ENCODE data around the gene TULP4. TPM values are rescaled to one million over a fixed set of nuclear protein-coding genes. Genes with fewer than 3 reads are reported as not detected.

TULP4 gene
- polyA plus RNA-seq, 1 donor (not counting 4 experiments of a cell fraction or from before 2014, with no cell fraction given), result 13.1 TPM

DNA sequence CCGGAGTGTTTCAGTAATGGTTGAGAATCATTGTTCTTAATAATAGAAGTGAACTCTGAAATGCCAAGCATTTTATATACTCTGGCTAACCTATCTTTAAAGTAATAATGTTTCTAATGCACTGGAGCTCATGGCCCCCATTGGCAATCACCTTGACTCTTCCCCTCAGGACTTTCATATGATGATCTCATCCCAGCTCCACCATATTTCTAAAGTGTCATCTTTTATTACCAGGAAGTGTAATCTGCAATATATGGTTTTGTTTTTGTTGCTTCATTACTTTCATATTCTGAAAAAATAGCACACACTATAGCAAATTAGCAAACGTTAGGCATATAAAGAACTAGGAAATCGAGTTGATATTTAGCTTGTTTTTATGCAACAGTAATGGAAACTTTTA lies 60.3 kb downstream of the TULP4 start:
- Histone ChIP-seq H3K27me3 (ENCODE audit: control insufficient read depth, extremely low read depth, insufficient read depth, low read length) (no peaks in the 10 kb centered on the region), H3K9ac (ENCODE audit: control insufficient read depth, extremely low read depth, insufficient read depth, low read length) (no peak overlapping the region), H3K4me3 (ENCODE audit: control insufficient read depth in 2 of 3, extremely low read depth in 1 of 3, insufficient read depth in 2 of 3, low read depth in 1 of 3, low read length in 3 of 3) (no peak overlapping the region), H3K79me2 (ENCODE audit: control insufficient read depth, insufficient read depth, low read length) (no peaks in the 10 kb centered on the region), H3K36me3 (ENCODE audit: control insufficient read depth in 2 of 2, extremely low read depth in 1 of 2, insufficient read depth in 2 of 2, low read length in 2 of 2) (no peaks in the 10 kb centered on the region), H3K4me2 (ENCODE audit: control insufficient read depth, extremely low read depth, insufficient read depth, low read depth, low read length) (no peak overlapping the region), H3K9me1 (ENCODE audit: control insufficient read depth, extremely low read depth, insufficient read depth, low read length) (peaks cover 3% of the 10 kb centered on the region), H3K9me3 (ENCODE audit: control insufficient read depth, low read depth, low read length) (no peaks in the 10 kb centered on the region), H3K4me1 (ENCODE audit: control insufficient read depth, extremely low read depth, insufficient read depth, low read length) (peaks cover 27% of the 10 kb centered on the region), H3K27ac (ENCODE audit: control insufficient read depth, insufficient read depth, low read length) (no peak overlapping the region), H4K20me1 (ENCODE audit: control insufficient read depth, extremely low read depth, insufficient read depth, low read length) (no peaks in the 10 kb centered on the region), H2AFZ (ENCODE audit: control insufficient read depth, low read length) (no peak overlapping the region)
- TF ChIP-seq, protein P1, sequence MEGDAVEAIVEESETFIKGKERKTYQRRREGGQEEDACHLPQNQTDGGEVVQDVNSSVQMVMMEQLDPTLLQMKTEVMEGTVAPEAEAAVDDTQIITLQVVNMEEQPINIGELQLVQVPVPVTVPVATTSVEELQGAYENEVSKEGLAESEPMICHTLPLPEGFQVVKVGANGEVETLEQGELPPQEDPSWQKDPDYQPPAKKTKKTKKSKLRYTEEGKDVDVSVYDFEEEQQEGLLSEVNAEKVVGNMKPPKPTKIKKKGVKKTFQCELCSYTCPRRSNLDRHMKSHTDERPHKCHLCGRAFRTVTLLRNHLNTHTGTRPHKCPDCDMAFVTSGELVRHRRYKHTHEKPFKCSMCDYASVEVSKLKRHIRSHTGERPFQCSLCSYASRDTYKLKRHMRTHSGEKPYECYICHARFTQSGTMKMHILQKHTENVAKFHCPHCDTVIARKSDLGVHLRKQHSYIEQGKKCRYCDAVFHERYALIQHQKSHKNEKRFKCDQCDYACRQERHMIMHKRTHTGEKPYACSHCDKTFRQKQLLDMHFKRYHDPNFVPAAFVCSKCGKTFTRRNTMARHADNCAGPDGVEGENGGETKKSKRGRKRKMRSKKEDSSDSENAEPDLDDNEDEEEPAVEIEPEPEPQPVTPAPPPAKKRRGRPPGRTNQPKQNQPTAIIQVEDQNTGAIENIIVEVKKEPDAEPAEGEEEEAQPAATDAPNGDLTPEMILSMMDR (optimal IDR thresholded peaks at IDR 0.05 in 1 of 3, IDR thresholded peaks at IDR 0.05 in 1 of 3, conservative IDR thresholded peaks at IDR 0.05 in 1 of 3; ENCODE audit: extremely low read depth in 1 of 3, insufficient read depth in 2 of 3, low read length in 3 of 3), result no peak
- TF ChIP-seq EZH2 (IDR thresholded peaks at IDR 0.05; ENCODE audit: low read length), result no peak
- dilution Hi-C loops (cut with MboI; ENCODE audit: extremely low pct_ligation_motif_present, low sequenced_read_pairs), result no loop called here
- FAIRE-seq (peak; percentile 17), DNase-seq (ENCODE audit: low read depth, low spot score) (no peak)

DNA sequence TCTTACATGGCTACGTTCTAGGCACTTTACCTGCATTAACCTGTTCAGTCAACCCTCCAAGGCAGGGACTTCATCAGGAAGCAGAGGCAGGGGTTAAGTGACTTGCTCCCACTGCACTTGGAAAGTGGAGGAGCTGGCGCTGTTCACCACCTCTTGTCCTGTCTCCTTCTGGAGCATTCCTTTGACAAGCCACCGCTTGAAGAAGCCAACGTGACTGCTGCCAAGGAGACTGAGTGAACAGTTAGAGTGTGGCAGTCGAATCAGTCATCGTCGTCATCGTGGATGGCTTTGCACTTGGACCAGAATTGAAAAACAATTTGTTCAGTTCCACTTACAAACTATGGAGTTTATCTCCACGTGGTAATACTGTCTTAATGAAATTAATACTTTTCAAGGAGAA lies 60.9 kb downstream of the TULP4 start:
- Histone ChIP-seq H3K4me3 (ENCODE audit: control insufficient read depth in 2 of 3, extremely low read depth in 1 of 3, insufficient read depth in 2 of 3, low read depth in 1 of 3, low read length in 3 of 3) (no peak overlapping the region), H4K20me1 (ENCODE audit: control insufficient read depth, extremely low read depth, insufficient read depth, low read length) (no peaks in the 10 kb centered on the region), H2AFZ (ENCODE audit: control insufficient read depth, low read length) (no peak overlapping the region), H3K4me2 (ENCODE audit: control insufficient read depth, extremely low read depth, insufficient read depth, low read depth, low read length) (peak overlapping the region; percentile 4), H3K9me3 (ENCODE audit: control insufficient read depth, low read depth, low read length) (no peaks in the 10 kb centered on the region), H3K4me1 (ENCODE audit: control insufficient read depth, extremely low read depth, insufficient read depth, low read length) (peaks cover 34% of the 10 kb centered on the region), H3K27me3 (ENCODE audit: control insufficient read depth, extremely low read depth, insufficient read depth, low read length) (no peaks in the 10 kb centered on the region), H3K9me1 (ENCODE audit: control insufficient read depth, extremely low read depth, insufficient read depth, low read length) (peaks cover 3% of the 10 kb centered on the region), H3K27ac (ENCODE audit: control insufficient read depth, insufficient read depth, low read length) (no peak overlapping the region), H3K36me3 (ENCODE audit: control insufficient read depth in 2 of 2, extremely low read depth in 1 of 2, insufficient read depth in 2 of 2, low read length in 2 of 2) (no peaks in the 10 kb centered on the region), H3K79me2 (ENCODE audit: control insufficient read depth, insufficient read depth, low read length) (no peaks in the 10 kb centered on the region), H3K9ac (ENCODE audit: control insufficient read depth, extremely low read depth, insufficient read depth, low read length) (no peak overlapping the region)
- TF ChIP-seq EZH2 (IDR thresholded peaks at IDR 0.05; ENCODE audit: low read length), result no peak
- TF ChIP-seq, protein P1 (optimal IDR thresholded peaks at IDR 0.05 in 1 of 3, IDR thresholded peaks at IDR 0.05 in 1 of 3, conservative IDR thresholded peaks at IDR 0.05 in 1 of 3; ENCODE audit: extremely low read depth in 1 of 3, insufficient read depth in 2 of 3, low read length in 3 of 3), result peak in 2 of 3 experiments; percentile 9 to 33
- no peak for DNase-seq (ENCODE audit: low read depth, low spot score)
- dilution Hi-C loops (cut with MboI; ENCODE audit: extremely low pct_ligation_motif_present, low sequenced_read_pairs), result no loop called here
- peak; percentile 84 for FAIRE-seq

Data from keratinocyte (primary cell).